ENCODE results near the gene SEMA3B.

DNA sequence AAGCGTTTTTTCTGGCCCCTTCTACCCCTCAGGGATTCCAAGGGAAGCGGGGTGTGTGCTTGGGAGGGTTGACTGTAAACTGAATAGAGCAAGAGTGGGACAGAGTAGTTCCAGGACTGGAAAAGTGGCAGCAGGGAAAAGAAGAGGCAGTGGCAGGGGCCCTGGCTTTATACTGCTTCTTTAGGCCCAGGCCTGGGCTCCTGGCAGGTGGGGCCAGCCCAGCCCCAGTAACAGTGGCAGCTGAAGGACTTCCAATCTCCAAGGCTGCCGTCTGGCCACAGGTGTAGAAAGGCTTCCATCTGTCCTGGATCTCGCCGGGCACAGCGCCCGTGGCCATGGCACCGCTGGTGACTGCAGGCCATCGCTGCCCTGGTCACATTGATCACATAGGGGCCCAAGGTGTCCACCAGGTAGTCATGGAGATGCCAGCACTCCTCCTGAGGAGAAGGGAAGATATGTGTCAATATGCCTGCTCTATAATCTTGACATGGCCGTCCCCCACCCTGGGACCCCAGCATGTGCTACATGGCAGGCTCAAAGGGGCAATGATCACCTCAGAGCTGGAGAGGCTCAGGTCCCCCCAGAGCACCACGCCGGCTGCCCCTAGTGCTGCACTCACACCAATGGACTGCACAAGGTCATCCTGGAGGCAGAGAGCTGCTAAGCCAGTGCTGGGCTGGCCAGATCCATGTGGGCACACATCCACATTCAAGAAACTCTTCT lies 24.3 kb downstream of the SEMA3B start:
- TF ChIP-seq CREM (CRISPR knock-in tag; IDR thresholded peaks at IDR 0.05) (no peak), ZBTB21 (CRISPR knock-in tag; IDR thresholded peaks at IDR 0.05; ENCODE audit: borderline replicate concordance) (no peak), ZNF121 (CRISPR knock-in tag; IDR thresholded peaks at IDR 0.05) (no peak), GABPB1 (CRISPR knock-in tag; IDR thresholded peaks at IDR 0.05) (no peak), NR2C2 (CRISPR knock-in tag; IDR thresholded peaks at IDR 0.05) (no peak), FOXP1 (CRISPR knock-in tag; IDR thresholded peaks at IDR 0.05; ENCODE audit: borderline replicate concordance) (no peak)
- TF ChIP-seq, protein P1, sequence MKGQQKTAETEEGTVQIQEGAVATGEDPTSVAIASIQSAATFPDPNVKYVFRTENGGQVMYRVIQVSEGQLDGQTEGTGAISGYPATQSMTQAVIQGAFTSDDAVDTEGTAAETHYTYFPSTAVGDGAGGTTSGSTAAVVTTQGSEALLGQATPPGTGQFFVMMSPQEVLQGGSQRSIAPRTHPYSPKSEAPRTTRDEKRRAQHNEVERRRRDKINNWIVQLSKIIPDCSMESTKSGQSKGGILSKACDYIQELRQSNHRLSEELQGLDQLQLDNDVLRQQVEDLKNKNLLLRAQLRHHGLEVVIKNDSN (CRISPR knock-in tag; IDR thresholded peaks at IDR 0.05), result no peak
- TF ChIP-seq, protein P2, sequence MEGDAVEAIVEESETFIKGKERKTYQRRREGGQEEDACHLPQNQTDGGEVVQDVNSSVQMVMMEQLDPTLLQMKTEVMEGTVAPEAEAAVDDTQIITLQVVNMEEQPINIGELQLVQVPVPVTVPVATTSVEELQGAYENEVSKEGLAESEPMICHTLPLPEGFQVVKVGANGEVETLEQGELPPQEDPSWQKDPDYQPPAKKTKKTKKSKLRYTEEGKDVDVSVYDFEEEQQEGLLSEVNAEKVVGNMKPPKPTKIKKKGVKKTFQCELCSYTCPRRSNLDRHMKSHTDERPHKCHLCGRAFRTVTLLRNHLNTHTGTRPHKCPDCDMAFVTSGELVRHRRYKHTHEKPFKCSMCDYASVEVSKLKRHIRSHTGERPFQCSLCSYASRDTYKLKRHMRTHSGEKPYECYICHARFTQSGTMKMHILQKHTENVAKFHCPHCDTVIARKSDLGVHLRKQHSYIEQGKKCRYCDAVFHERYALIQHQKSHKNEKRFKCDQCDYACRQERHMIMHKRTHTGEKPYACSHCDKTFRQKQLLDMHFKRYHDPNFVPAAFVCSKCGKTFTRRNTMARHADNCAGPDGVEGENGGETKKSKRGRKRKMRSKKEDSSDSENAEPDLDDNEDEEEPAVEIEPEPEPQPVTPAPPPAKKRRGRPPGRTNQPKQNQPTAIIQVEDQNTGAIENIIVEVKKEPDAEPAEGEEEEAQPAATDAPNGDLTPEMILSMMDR (IDR thresholded peaks at IDR 0.05), result no peak
- TF ChIP-seq, protein P3, sequence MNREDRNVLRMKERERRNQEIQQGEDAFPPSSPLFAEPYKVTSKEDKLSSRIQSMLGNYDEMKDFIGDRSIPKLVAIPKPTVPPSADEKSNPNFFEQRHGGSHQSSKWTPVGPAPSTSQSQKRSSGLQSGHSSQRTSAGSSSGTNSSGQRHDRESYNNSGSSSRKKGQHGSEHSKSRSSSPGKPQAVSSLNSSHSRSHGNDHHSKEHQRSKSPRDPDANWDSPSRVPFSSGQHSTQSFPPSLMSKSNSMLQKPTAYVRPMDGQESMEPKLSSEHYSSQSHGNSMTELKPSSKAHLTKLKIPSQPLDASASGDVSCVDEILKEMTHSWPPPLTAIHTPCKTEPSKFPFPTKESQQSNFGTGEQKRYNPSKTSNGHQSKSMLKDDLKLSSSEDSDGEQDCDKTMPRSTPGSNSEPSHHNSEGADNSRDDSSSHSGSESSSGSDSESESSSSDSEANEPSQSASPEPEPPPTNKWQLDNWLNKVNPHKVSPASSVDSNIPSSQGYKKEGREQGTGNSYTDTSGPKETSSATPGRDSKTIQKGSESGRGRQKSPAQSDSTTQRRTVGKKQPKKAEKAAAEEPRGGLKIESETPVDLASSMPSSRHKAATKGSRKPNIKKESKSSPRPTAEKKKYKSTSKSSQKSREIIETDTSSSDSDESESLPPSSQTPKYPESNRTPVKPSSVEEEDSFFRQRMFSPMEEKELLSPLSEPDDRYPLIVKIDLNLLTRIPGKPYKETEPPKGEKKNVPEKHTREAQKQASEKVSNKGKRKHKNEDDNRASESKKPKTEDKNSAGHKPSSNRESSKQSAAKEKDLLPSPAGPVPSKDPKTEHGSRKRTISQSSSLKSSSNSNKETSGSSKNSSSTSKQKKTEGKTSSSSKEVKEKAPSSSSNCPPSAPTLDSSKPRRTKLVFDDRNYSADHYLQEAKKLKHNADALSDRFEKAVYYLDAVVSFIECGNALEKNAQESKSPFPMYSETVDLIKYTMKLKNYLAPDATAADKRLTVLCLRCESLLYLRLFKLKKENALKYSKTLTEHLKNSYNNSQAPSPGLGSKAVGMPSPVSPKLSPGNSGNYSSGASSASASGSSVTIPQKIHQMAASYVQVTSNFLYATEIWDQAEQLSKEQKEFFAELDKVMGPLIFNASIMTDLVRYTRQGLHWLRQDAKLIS (CRISPR knock-in tag; IDR thresholded peaks at IDR 0.05; ENCODE audit: borderline replicate concordance), result no peak
- TF ChIP-seq, protein P4, sequence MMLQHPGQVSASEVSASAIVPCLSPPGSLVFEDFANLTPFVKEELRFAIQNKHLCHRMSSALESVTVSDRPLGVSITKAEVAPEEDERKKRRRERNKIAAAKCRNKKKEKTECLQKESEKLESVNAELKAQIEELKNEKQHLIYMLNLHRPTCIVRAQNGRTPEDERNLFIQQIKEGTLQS (CRISPR knock-in tag; conservative IDR thresholded peaks at IDR 0.05), result no peak
- TF ChIP-seq, protein P5, sequence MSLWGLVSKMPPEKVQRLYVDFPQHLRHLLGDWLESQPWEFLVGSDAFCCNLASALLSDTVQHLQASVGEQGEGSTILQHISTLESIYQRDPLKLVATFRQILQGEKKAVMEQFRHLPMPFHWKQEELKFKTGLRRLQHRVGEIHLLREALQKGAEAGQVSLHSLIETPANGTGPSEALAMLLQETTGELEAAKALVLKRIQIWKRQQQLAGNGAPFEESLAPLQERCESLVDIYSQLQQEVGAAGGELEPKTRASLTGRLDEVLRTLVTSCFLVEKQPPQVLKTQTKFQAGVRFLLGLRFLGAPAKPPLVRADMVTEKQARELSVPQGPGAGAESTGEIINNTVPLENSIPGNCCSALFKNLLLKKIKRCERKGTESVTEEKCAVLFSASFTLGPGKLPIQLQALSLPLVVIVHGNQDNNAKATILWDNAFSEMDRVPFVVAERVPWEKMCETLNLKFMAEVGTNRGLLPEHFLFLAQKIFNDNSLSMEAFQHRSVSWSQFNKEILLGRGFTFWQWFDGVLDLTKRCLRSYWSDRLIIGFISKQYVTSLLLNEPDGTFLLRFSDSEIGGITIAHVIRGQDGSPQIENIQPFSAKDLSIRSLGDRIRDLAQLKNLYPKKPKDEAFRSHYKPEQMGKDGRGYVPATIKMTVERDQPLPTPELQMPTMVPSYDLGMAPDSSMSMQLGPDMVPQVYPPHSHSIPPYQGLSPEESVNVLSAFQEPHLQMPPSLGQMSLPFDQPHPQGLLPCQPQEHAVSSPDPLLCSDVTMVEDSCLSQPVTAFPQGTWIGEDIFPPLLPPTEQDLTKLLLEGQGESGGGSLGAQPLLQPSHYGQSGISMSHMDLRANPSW (CRISPR knock-in tag; conservative IDR thresholded peaks at IDR 0.05; ENCODE audit: low read depth), result no peak
- TF ChIP-seq, protein P6, sequence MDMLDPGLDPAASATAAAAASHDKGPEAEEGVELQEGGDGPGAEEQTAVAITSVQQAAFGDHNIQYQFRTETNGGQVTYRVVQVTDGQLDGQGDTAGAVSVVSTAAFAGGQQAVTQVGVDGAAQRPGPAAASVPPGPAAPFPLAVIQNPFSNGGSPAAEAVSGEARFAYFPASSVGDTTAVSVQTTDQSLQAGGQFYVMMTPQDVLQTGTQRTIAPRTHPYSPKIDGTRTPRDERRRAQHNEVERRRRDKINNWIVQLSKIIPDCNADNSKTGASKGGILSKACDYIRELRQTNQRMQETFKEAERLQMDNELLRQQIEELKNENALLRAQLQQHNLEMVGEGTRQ (CRISPR knock-in tag; IDR thresholded peaks at IDR 0.05), result no peak
